T follicular helper cell (primary cell): ENCODE results near the gene CFAP97.

Experiments
- DNase-seq: peaks from one replicate; pipeline ENCODE4 v3.0.0-alpha.2; 2020; ENCODE audit warnings: low read depth

The CFAP97 gene

DNA sequence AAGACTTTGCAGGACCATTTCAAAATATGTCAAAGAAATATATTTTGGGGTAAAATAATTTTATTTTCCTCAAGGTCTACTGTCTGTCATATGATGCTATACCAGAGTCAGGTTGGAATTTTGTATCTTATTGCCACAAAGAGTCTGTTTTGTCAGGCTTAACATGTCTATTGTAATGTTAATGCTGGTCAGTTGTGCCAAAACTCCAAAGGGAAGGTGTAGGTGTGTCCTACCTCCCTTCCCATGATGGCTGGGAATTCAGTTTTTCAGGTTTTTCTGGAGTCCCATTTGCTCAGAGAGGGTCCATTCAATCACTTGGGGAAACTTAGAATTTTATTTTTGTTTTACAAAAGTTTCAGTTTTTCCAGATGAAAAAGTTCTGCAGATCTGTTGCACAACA, 94.1 kb downstream of the CFAP97 start:
- no peak for DNase-seq
